DMS79 (cell line): Measurements from ENCODE around the gene VARS1.
"Not testable (repeated sequence)": the region's sequence is repeated elsewhere in the genome, so short reads cannot be mapped to it uniquely, and the experiment has no call there.

ENCODE experiments used
- DNase-seq: peaks from one replicate; lab custom pipeline; 2025; lab: John Stamatoyannopoulos, UW

The VARS1 gene

DNA sequence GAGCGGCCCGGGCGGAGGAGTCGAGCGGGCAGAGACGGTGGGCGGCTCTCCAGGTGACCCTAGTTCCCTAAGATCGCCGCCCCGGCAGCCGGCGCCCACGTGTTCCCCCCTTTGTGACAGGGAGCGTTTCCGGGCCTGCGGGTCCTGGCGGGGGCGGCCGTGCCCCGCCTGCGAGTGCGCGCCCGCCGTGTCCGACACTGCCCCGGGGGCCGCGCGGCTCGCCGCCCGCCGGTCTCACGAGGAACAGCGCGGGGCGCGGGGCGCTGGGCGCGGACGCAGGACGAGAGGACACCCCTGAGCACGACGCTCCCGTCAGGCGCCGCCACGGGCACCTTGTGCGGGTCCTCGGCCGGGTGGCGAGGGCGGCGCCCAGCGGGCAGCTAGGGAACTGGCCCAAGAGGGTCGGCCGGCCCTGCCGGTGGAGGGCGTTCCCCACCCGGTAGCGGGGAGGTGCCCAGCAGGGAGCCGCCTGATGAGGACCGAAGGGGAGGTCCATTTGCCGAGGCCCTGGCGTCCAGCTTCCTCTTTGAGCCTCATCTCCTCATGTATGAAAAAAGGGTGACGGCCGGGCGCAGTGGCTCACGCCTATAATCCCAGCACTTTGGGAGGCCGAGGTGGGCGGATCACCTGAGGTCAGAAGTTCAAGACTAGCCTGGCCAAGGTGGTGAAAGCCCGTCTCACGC is at the start of gene VARS1:
Gene VARS1, minus strand, starts transcription at position 137 of the 683 bp plus-strand sequence. CDS start 535 bp downstream, outside the sequence.
- peak; percentile 82 for DNase-seq

GRCh38 chr6:31844507-31844906 is 49.0 kb upstream of the VARS1 start:
- DNase-seq: no peak

GRCh38 chr6:31842053-31842452 is 46.5 kb upstream of the VARS1 start:
- no peak for DNase-seq

DNA sequence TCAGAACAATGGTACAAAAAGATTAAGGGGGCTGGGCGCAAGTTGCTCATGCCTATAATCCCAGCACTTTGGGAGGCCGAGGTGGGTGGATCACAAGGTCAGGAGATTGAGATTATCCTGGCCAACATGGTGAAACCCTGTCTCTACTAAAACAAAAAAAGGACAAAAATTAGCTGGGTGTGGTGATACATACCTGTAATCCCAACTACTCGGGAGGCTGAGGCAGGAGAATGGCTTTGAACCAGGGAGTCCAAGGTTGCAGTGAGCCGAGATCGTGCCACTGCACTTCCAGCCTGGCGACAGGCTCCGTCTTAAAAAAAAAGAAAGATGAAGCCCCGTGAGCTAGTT is 44.2 kb upstream of the VARS1 start:
- not testable (repeated sequence) for DNase-seq

DNA sequence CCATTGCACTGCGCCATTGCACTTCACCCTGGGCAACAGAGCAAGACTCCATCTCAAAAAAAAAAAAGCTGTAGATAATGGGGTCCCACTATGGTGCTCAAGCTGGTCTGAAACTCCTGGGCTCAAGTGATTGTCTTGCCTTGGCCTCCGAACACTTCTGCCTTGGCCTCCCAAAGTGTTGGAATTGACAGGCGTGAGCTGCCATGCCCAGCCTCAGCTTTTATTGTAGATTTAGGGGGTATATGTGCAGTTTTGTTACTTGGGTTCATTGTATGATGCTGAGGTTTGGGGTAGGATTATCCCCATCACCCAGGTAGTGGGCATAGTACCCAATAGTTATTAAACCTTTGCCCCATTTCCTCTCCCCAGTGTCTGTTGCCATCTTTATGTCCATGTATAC is 43.4 kb upstream of the VARS1 start:
- DNase-seq: no peak

GRCh38 chr6:31838114-31838553 is 42.6 kb upstream of the VARS1 start:
- not testable (repeated sequence) for DNase-seq

- DNase-seq: no peak
These were observed 42.0 kb upstream of the VARS1 start for GRCh38 chr6:31837369-31838113.

DNA sequence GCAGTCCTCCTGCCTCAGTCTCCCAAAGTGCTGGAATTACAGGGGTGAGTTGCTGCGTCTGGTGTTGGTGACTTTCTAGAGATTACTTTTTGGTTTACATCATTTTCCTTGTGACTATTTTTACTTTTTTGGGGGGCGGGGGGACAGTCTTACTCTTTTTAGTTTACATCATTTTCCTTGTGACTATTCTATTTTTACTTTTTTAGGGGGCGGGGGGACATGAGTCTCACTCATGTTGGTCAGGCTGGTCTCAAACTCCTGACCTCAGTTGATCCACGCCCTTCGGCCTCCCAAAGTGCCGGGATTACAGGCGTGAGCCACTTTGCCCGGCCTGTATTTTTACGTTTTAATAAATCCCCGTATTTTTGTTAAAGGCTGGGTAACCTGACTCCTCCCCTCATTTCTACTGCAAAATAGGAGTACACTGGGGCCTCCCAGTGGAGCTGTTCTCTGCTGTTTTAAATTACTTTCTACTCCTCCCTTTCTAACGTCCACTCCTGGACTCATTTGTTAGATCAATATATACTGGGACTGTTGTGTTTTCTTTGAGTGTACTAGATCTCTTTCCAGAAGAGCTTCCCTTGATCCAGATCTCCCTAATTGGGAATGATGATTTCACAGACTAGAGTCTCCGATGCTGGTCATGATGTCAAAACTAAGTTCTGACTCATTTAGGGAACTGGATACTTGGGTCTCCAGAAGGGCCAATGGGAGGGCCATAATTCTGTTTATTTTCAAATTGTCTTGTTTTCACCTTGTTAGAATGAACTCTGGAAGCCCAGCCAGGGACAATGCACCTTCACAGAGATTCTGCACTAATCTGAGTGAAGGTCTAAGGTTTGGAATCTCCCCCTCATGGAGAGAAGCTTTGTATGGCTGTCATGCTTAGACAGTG is 41.2 kb upstream of the VARS1 start:
- no peak for DNase-seq

DNA sequence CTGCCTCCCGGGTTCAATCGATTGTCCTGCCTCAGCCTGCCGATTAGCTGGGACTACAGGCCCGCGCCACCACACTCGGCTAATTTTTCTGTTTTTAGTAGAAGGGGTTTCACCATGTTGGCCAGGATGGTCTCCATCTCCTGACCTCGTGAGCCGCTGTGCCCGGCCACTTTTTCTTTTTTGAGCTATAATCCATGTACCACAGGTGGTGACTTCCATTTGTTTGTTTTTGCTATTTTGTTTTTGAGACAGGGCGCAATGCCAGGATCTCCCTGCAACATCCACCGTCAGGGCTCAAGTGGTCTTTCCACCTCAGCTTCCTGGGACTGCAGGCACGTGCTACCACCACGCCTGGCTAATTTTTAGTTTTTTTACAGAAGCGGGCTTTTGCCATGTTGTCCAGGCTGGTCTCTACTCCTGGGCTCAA is 40.5 kb upstream of the VARS1 start:
- DNase-seq: no peak

DNA sequence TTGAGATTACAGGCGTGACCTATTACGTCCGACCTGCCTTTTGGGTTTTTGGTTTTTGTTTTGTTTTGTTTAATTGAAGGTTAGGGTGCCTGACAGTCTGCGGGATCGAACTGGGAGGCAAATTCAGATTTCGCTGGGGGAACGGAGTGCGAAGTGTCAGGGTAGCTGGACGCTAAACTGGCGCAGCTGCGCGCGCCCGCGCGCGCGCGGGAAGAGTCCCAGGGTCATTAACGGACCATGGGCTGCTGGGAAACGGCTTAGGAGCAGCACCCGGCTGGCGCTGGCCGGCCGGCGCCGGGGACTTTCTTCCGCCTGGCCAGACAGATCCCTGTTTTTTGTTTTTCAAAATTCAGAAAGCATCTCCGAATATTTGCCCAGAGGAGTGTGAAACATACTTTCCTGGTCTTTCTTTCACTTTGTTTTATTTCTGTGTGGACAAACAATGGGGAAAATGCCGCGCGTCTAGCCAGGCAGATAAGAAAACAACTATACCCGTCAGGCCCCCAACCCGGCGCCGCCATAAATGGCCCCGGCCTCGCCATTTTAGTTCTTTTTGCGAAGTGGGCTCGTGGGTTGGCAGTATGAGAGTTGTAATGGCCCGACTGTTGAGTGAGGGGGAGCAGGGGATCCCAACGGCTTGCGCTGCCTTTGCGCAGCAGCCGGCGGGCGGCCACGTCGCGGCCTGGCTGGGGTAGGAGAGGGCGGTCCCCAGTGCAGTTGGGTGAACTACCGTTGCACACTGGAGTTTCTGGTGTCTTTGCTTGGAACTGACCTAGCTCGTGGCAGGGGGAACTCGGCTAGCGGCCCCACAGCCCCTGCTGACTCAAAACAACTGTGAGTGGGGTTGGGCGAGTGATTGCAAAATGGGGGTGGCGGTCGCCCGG is 39.1 kb upstream of the VARS1 start:
- DNase-seq: peak; percentile 78

- no peak for DNase-seq
These were observed 36.0 kb upstream of the VARS1 start for GRCh38 chr6:31831350-31832215.

- no peak for DNase-seq
These were observed 35.4 kb upstream of the VARS1 start for GRCh38 chr6:31830886-31831335.

- peak; percentile 25 for DNase-seq
These were observed 34.2 kb upstream of the VARS1 start for GRCh38 chr6:31829633-31830283.

GRCh38 chr6:31827286-31828079 is 31.9 kb upstream of the VARS1 start, which contains the start of gene HSPA1B:
Gene HSPA1B, plus strand, starts transcription at chr6:31827738. Its CDS starts 213 bp downstream, at chr6:31827951.
- peak; percentile 100 for DNase-seq

DNA sequence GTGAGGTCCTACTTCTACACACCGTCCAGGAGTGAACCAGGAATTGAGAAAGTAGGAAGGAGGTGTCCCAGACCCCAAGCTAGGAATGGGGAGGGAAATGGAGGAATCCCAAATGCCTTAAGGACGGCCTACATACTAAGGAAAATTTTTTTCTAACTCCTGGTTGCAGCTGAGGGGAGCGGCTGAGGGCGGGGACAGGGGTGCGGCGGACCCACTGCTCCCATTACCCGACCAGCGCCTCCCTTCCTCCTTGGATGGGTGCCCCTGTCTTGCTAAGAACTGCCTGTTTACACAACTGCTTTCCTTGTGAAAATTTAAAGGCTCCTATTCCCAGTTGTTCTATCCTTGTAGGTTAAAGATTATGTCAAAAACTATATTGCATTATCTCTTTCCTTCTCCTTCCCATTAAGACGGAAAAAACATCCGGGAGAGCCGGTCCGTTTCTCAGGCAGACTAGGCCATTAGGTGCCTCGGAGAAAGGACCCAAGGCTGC is 31.3 kb upstream of the VARS1 start:
- DNase-seq: no peak

- DNase-seq: no peak
These were observed 30.0 kb upstream of the VARS1 start for GRCh38 chr6:31825553-31825952.

GRCh38 chr6:31823592-31824196 is 28.1 kb upstream of the VARS1 start:
- DNase-seq: not testable (repeated sequence)
